ENCODE results near the gene ARPC4. TPM values are rescaled to one million over a fixed set of nuclear protein-coding genes. Genes with fewer than 3 reads are reported as not detected.

ARPC4 gene
- total RNA-seq, 2 donors from 2014 or later = 150 to 153 TPM

- 3 to 4% methylated on average over 35 to 76 of the region's 76 CpGs for WGBS, 2 experiments (ENCODE audit: insufficient coverage in 1 of 2, insufficient read length in 1 of 2)
- H3K27ac Mint-ChIP-seq = peak within 1 kb of the TSS; percentile 50
- peak within 1 kb of the TSS; percentile 71 for H3K27ac ChIP-seq (ENCODE audit: low read depth, low read length)
- peak; percentile 91 for DNase-seq
- TF ChIP-seq CTCF (conservative IDR thresholded peaks at IDR 0.05) = no peak
- no peaks in the 10 kb centered on the region for H3K9me3 Mint-ChIP-seq
- no peaks in the 10 kb centered on the region for H3K9me3 ChIP-seq (ENCODE audit: control insufficient read depth, low read length)
- peaks cover 17% of the 10 kb centered on the region for H3K27me3 Mint-ChIP-seq (ENCODE audit: insufficient read depth)
- H3K36me3 Mint-ChIP-seq (ENCODE audit: low read depth) = peaks cover 27% of the 10 kb centered on the region
- peak within 1 kb of the TSS; percentile 39 for H3K9ac ChIP-seq (ENCODE audit: extremely low read depth, low read length, poor library complexity, severe bottlenecking)
- peak within 1 kb of the TSS; percentile 71 for H3K4me3 ChIP-seq (ENCODE audit: low read length)
- H3K27me3 ChIP-seq (ENCODE audit: control insufficient read depth, insufficient read depth, low read length, poor library complexity, severe bottlenecking) = peaks cover 6% of the 10 kb centered on the region
- peaks cover 8% of the 10 kb centered on the region for H3K4me1 Mint-ChIP-seq
- peaks cover 33% of the 10 kb centered on the region for H3K36me3 ChIP-seq (ENCODE audit: control insufficient read depth, insufficient read depth, low read length)
- peaks cover 3% of the 10 kb centered on the region for H3K4me1 ChIP-seq (ENCODE audit: control insufficient read depth, insufficient read depth, low read length)
- H3K4me3 Mint-ChIP-seq = peak within 1 kb of the TSS; percentile 61
Measured at GRCh38 chr3:9809615-9810432, 16.9 kb downstream of the ARPC4 start, which contains the start of gene TTLL3. Gene TTLL3 (plus strand): TSS chr3:9810262. CDS start chr3:9810662, 400 bp downstream.

- Histone ChIP-seq H3K4me1 (ENCODE audit: control insufficient read depth, insufficient read depth, low read length) (peaks cover 3% of the 10 kb centered on the region), H3K9ac (ENCODE audit: extremely low read depth, low read length, poor library complexity, severe bottlenecking) (peak overlapping the region; percentile 39), H3K4me3 (ENCODE audit: low read length) (peak overlapping the region; percentile 71), H3K36me3 (ENCODE audit: control insufficient read depth, insufficient read depth, low read length) (peaks cover 28% of the 10 kb centered on the region), H3K27ac (ENCODE audit: low read depth, low read length) (no peak overlapping the region), H3K27me3 (ENCODE audit: control insufficient read depth, insufficient read depth, low read length, poor library complexity, severe bottlenecking) (peaks cover 6% of the 10 kb centered on the region), H3K9me3 (ENCODE audit: control insufficient read depth, low read length) (no peaks in the 10 kb centered on the region)
- H3K27ac Mint-ChIP-seq = no peak overlapping the region
- no peaks in the 10 kb centered on the region for H3K9me3 Mint-ChIP-seq
- DNase-seq = peak; percentile 79
- H3K4me1 Mint-ChIP-seq = peaks cover 8% of the 10 kb centered on the region
- H3K4me3 Mint-ChIP-seq = peak overlapping the region; percentile 61
- TF ChIP-seq CTCF (conservative IDR thresholded peaks at IDR 0.05) = no peak
- H3K27me3 Mint-ChIP-seq (ENCODE audit: insufficient read depth) = peaks cover 17% of the 10 kb centered on the region
- WGBS, 2 experiments (ENCODE audit: insufficient coverage in 1 of 2, insufficient read length in 1 of 2) = 13 to 25% methylated on average over 3 to 18 of the region's 18 CpGs
- H3K36me3 Mint-ChIP-seq (ENCODE audit: low read depth) = peaks cover 22% of the 10 kb centered on the region
Measured at GRCh38 chr3:9810433-9810770, 17.5 kb downstream of the ARPC4 start.

GRCh38 chr3:9810846-9811245 is 18.0 kb downstream of the ARPC4 start:
- peaks cover 6% of the 10 kb centered on the region for H3K27me3 ChIP-seq (ENCODE audit: control insufficient read depth, insufficient read depth, low read length, poor library complexity, severe bottlenecking)
- Mint-ChIP-seq H3K36me3 (ENCODE audit: low read depth) (peaks cover 18% of the 10 kb centered on the region), H3K9me3 (no peaks in the 10 kb centered on the region), H3K4me1 (peaks cover 8% of the 10 kb centered on the region), H3K27me3 (ENCODE audit: insufficient read depth) (peaks cover 17% of the 10 kb centered on the region), H3K27ac (no peak overlapping the region), H3K4me3 (peak overlapping the region; percentile 61)
- 87 to 88% methylated on average over 7 to 10 of the region's 10 CpGs for WGBS, 2 experiments (ENCODE audit: insufficient coverage in 1 of 2, insufficient read length in 1 of 2)
- peak overlapping the region; percentile 71 for H3K4me3 ChIP-seq (ENCODE audit: low read length)
- H3K27ac ChIP-seq (ENCODE audit: low read depth, low read length) = no peak overlapping the region
- H3K36me3 ChIP-seq (ENCODE audit: control insufficient read depth, insufficient read depth, low read length) = peaks cover 23% of the 10 kb centered on the region
- TF ChIP-seq CTCF (conservative IDR thresholded peaks at IDR 0.05) = no peak
- no peaks in the 10 kb centered on the region for H3K9me3 ChIP-seq (ENCODE audit: control insufficient read depth, low read length)
- no peak overlapping the region for H3K9ac ChIP-seq (ENCODE audit: extremely low read depth, low read length, poor library complexity, severe bottlenecking)
- peaks cover 3% of the 10 kb centered on the region for H3K4me1 ChIP-seq (ENCODE audit: control insufficient read depth, insufficient read depth, low read length)
- no peak for DNase-seq
